HG03342 (cell line): ENCODE results near the gene AKT1S1.

ENCODE experiments used
- ATAC-seq: cut with Tn5 transposase; IDR thresholded peaks from one replicate; pipeline ENCODE4 v1.9.1; 2021; ENCODE audit warnings: mild to moderate bottlenecking, moderate library complexity; ENCODE audit not compliant: unreplicated experiment

Gene AKT1S1

DNA sequence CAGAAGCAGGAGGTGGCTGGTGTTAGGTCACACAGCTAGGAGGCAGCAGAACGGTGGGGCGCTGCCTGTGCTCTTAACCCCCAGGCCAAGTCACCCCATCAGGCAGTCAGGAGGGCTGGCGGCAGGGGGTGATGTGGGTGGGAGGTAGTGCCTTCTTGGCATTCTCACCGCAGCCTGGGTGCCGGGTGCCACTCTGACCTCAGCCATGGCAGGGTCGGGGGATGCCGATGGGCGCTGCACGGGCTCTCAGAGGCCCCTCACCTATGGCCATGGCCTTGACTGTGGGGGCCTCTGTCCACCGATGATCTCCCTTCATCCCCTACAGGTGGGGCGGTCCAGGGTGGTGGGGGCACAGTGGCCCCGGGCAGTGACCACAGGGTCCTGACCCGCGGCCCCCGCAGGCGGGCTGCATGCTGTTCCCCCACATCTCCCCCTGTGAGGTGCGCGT is 20.6 kb downstream of the AKT1S1 start:
- no peak for ATAC-seq

DNA sequence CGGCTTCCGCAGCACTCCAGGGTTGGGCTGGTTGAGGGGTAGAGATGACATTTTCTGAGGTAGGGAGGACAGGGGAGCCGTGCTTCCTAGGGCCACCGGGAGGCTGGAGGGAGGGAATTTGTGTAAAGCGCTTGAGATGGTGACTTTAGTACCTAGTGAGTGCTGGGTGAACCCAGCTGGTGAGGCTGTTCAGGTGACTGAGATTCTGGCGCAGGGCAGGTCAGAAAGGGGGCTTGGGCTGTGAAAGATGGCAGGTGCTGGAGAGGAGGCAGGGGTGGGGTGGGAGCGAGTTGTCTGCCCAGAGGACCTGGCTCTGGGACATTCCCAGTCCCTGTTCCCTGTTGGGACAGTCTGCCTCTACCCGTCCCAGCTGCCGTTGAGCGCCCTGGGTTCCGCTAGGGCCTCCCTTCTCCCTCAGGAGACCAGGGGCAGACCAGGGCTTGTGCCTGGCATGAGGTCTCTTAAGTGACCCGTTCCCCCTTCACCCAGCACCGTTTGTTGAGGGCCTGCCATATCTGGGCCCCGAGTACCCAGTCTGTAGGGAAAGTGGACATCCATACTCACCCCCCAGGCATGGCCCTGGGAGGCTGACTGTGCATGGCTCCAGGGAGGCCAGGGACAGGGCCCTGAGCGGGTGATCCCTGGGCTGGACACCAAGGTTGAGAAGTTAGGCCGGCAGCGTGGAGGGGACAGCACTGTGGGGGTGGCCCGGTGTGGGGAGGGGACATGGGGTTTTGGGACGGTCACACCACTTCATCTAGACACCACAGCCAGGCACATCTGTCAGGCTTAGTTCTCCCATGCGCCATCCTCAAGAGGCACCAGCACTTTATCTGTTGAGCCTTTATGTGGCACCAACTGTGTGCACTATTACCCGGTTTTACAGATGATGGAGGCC is 21.2 kb downstream of the AKT1S1 start:
- ATAC-seq = no peak

DNA sequence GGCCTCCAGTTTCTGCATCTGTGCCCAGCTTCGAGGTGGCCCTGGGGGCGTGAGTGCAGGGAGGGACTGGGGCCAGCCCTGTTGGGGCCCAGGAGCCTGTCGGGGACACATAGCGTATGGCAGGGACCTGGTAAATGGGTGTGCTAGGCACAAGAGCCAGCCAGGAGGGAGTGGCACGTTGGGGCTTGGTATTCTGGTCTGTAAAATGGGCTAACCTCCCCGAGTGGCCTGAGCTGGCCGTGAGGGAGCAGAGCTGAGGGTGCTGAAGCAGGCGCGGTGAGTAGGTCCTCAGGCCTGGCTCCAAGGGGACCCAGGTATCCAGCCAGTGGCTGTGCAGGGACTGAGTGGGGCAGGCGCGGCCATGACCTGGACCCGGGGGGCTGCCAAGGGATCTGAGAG is 21.9 kb downstream of the AKT1S1 start:
- no peak for ATAC-seq

DNA sequence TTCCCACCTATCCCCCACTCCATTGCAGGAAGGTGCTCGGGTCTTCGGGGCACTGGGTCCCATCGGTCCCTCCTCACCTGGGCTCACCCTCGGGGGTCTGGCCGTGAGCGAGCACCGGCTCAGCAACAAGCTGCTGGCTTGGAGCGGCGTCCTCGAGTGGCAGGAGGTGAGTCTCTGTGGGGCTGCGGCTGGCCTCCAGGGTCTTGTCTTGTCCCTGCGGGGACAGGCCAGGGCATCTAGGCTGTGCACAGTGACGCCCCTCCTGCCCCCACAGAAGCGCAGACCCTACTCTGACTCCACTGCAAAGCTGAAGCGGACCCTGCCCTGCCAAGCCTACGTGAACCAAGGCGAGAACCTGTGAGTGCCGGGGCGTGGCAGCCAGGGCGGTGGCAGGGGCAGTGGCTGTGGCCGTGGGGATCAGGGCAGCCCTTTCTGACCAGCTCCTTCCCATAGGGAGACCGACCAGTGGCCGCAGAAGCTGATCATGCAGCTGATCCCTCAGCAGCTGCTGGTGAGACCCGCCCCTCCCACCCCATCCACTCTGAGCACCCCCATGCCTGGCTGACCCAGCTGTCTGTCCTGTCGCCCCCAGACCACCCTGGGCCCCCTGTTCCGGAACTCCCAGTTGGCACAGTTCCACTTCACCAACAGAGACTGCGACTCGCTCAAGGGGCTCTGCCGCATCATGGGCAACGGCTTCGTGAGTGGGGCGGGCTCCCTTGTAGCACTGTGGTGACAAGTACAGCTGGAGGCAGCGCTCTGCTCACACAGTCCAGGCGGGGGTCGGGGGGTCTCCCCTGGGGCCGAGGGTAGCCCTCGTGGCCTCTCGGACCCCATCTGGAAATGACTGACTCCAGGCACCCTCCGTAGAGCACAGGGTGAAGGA is 22.5 kb downstream of the AKT1S1 start:
- no peak for ATAC-seq

DNA sequence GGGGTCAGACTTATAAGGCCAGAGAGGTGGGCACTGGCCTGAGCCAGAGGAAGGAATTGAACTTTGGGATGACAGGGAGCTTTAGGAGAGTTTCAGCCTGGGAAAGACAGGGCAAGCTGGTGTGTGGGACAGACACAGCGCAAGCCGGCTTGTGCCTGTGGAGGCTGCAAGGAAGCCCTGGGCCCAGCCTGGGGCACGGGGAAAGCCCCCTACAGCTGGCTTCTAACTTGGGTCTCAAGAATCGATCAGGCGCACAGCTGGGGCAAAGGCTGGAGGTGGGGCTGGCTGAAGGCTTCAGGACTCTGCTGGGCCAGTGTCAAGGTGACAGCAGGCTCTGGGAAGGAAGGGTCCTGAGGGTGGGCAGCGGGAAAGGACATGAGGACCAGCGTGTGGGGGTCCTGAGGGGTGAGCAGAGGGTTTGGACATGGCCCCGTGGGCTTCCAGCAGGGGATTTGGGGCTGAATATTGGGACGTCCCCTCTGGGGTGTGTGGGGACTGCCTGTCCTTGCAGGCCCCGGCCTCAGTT is 23.2 kb downstream of the AKT1S1 start:
- no peak for ATAC-seq

DNA sequence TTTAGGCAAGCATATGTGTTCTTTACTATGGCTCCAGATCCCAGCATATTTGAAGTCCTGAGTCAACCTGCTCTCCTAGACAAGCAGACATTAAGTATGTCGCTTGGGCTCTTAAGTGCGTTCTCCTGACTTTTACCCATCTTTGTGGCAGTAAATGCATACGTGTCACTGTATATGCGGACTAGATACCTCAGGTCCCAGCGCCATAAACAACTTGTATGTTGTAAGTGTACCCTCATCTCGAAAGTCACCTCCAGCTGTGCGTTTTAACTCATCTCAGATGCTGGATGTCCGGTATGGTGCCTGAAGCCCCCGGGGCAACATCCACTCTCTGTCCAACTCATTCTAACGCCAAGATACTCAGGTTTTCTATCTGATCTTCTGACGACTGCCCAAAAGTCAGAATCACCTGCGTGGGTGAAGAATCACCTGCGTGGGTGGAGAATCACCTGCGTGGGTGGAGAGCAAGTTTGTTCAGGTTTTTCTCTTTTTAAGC is 24.5 kb downstream of the AKT1S1 start:
- ATAC-seq = no peak

DNA sequence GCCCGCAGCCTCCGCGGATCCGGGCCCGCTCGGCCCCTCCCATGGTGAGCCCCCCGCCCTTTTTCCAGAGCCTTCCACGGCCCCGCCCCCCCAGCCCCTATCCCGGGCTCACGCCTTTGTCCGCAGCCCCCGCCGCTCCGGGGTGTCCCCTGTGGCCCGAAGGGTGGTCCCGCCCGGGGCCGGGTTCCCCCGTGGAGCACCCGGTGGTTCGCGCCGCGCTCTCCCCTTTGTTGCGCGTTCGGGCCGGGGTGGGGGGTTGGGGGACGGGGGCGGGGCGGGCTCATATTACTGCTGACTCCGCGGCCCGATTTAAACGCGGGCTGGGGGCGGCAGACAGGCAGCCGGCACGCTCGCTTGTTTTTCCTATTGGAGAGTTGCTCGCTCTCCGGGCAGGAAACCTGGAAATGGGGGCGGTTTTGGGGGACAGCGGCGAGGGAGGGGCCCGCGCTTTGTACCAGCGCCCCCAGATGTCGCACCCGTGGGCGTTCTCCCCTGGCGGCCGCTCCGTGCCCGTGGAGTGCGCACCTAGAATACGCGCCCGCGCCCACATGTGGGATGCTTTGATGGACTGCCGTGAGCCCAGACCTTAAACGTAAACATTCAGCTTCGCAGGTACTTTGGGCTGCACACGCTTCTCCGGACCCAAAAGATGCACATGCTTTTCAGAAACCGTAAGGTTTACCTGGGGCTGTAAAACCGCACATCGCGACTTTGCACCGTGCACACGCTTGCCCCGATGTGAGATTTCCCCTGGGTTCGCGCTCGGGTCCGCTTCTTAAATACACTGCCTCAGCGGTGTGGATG is 25.5 kb downstream of the AKT1S1 start:
- no peak for ATAC-seq

DNA sequence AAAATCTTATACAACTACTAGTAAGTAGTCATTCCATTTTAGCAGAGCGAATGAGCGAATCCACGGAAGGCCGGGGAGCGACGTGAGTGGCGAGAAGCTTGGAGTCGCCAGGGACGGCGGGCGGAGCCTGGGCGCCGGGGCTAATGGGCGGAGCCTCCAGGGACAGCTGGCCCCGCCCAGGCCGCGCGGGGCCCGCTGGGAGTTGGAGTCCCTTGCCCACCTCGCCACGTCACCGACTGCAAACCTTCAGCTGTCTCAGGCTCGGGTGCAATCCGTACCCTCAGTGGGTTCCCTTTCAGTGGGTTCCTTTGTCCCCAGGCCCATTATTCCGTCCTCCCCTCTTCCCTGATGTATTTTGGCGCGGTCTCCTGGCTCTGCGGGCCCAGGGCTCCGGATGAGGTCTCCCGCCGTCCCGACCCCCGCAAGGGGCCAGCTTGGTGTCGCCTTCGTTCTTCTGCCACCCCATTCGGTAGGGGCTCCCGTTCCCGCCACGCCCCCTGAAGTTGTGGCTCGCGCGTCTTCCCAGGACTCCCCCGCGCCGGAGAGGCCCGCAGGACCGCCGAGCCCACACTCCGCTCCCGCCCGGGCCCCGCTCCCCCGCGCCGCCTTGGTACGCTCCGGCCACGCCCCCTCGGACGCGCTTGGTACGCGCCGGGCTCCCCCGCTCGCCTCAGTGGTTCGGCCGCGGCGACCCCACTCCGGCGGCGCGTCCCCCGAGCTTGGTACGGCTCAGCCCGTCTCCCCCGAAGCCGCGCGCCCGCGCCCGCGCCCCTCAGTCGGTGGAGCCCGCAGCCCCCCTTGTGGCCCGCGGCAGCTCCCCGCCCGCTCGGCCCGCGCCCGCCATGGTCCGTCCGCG is 26.4 kb downstream of the AKT1S1 start, which contains the start of gene PTOV1:
Gene PTOV1, plus strand, starts transcription at position 673 of the 856 bp plus-strand sequence.
- peak; percentile 61 for ATAC-seq

DNA sequence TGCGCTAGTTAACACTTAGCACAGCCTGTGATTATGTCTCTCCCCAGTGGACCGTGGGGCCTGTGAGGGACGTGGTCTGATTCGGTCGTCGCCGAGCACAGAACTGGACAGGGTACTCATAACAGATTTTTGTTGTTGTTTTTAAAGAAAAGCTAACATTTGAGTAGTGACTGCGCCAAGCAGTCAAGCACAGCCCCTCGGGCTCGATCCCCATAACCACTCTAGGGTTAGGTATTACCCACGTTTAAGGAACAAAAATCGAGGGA is 27.0 kb downstream of the AKT1S1 start:
- ATAC-seq = no peak

DNA sequence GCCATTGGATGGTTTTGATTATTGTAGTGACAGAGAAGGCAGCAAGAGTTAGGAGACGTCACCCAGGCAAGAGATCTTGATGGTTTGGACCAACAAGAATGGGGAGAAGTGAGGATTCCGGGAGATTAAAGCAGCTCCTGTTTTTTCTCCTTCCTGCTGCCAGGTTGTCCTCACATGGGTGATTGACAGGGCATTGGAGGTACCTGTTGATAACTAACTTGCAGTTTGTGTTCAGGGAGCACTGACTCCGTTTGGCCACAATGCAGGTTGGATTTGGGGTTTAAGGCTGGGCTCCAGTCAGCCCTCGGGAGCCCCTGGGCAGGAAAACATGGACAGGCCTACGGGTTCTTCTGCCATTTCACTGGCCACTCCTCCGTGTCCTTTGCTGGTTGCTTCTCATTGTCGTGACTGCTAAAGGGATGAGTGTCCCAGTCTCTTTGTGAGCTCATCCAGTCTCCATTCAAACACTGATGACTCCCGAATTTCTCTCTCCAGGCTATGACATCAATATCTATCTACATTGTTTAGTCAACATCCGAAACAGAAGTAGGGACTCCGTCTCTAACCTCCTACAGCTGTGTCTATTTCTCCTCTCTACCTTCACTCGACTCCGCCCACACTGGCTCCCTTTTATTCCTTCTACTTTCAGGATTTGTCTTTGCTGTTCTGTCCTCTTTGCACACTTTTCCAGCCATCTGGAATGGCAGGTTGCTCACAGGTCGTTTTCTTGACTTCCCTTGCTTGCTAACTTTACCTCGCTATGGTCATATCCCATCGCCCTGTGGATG is 27.5 kb downstream of the AKT1S1 start:
- no peak for ATAC-seq

DNA sequence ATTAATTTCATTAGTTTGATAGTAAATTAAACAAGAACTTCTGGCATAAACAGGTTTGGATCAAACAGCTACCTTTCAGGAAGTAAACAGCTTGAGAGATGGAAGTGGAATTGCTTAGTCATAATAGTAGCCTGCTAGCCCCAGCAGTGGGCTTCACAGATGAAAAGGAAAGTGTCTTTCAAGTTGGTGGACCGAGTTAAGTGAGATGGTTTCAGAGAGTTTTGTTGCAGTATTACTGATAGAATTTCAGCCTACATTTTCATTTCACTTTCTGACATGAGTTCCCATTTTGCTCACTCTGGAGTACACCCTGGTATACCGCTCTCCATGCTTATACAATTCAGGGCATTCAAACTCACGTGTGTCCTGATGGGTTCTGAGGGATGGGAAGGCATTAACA is 28.2 kb downstream of the AKT1S1 start:
- no peak for ATAC-seq

DNA sequence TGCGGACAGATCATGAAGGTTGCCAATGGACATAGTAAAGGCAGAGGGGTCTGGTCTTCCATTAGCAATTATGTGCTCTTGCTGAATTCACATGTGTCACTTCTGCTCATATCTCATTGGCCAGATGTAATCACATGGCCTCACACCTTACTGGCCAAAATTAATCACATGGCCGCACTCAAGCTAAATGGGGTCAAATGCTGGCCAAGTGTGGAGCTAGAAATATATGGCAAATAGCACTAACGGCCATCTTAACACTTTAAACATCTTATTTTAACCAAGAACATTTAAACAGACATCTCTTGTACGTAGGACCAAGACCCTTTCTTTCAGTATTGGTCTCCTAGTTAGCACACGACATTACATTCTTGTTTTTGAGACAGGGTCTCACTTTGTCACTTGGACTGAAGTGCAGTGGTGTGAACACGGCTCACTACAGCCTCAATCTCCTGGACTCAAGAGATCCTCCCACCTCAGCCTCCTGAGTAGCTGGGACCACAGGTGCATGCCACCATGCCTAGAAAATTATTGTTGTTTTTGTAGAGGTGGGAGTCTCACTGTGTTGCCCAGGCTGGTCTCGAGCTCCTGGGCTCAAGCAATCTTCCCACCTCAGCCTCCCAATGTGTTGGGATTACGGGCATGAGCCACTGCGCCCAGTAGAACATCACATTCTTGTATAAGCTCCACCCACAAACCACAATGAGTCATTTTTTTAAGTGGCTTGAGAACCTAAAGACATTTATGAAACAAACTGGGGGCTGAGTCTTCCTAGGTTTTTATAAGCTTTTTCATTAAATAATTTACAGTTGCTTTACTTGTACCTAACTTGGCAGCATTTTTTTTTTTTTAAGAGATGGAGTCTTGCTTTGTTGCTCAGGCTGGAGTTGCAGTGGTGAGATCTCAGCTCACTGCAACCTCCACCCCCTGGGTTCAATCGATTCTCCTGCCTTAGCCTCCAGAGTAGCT is 29.1 kb downstream of the AKT1S1 start:
- no peak for ATAC-seq

DNA sequence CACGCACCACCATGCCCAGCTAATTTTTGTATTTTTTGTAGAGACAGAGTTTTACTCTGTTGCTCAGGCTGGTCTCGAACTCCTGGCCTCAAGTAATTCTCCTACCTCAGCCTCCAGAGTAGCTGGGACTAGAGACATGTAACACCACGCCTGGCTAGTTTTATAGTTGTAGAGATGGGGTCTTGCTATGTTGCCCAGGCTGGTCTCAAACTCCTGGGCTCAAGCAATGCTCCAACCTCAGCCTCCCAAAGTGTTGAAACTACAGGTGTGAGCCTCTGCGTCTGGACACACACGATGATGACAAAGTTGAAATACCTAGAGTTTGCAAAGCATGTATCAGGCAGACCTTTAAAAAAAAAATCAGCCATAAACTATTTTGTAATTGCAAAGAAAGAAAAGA is 30.7 kb downstream of the AKT1S1 start:
- ATAC-seq = no peak

DNA sequence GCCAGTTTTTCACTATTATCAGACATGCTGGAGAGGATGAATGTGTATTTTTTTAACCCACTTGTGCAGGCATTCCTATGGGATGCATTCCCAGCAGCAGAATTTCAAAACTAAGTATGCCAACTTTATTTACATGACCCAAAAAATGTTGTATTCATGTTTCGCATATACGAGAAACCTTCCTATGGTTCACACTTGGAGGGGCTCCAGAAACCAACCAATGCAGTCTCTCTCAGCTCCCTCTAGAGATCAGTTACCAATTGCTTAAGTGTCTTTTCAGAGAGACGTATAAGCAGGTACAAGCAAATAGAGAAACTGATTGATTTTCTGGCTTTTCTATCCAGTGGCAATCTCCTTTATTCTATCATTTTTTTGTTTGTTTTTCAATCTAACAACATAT is 31.7 kb downstream of the AKT1S1 start:
- ATAC-seq = no peak

DNA sequence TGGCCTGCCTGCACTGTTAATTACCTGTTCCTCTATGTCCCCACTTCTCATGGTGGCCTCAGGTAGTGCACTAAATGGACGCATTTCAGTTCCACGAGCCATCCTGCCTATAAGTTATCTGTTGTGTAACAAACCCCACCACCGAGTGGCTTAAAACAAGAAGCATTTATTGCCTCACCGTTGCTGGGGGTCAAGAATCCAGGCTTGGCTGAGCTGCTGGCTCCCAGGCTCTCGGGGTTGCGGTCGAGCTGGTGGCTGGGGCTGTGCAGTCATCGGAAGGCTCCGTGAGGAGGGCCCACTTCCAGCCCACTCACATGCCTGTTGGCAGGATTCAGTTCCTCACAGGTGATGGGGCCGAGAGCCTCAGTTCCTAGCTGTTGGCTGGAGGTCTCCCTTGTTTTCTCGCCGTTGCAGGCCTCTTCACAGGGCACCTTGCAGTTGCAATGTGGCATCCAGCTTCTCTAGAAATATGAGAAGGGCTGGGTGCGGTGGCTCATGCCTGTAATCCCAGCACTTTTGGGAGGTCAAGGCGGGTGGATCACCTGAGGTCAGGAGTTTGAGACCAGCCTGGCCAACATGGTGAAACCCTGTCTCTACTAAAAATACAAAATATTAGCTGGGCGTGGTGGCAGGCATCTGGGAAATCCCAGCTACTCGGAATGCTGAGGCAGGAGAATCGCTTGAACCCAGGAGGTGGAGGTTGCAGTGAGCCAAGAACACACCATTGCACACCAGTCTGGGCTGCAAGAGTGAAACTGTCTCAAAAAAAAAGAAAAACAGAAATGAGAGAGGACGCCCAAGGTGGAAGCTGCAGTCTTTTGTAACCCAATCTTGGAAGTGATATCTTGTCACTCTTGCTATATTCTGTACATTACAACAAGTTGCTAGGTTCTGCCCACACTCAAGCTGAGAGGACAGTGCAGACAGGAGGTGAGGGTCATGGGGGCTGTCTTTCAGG is 32.7 kb downstream of the AKT1S1 start:
- ATAC-seq = no peak

DNA sequence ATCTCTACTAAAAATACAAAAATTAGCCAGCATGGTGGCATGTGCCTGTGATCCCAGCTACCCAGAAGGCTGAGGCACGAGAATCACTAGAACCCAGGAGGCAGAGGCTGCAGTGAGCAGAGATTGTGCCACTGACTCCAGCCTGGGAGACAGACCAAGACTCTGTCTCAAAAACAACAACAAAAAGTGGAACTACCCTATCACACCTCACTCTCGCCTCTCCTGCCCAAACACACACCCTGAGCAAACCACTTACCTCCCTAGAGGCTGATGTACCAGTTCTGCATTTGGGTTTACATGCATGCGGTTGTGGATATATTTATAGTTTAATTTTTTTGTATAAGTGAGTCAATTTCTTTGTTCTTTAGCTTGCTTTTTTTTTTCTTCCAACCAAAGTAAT is 33.9 kb downstream of the AKT1S1 start:
- ATAC-seq = no peak

DNA sequence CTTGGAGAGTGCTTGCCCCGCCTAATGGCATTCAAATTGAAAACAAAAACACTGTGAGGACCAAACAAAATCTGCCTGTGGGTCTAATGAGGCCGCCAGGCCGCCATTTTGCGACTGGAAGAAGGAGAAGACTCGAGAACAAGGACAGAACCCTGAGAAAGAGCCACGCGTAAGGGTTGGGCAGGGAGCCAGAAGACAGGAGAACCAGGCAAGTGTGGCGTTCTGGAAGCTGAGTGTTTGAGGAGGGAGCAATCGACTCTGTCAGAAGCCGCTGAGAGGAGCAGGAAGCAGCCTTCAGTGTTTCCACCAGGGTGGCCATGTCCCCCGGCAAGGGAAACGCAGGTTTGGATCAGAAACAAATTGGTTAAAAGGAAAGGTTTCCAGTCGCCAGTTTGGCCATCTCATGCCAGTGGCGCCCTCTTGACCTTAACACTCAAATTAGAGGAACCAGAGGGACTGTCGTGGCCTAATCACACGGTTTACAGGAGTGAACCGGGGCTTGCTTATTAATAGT is 36.4 kb downstream of the AKT1S1 start:
- ATAC-seq = no peak
